ENCODE data around the gene TBX4.

TBX4 gene

GRCh38 chr17:61534414-61534813 lies 82.2 kb downstream of the TBX4 start:
- no peak for DNase-seq
